IPS-NIHi7 (cell line): ENCODE data around the gene SLC16A1.
A peak's percentile ranks its signal among the peaks of the same experiment; 100 is the strongest.
"Not testable (repeated sequence)": the region's sequence is repeated elsewhere in the genome, so short reads cannot be mapped to it uniquely, and the experiment has no call there.

Experiments used
- DNase-seq: peaks from one replicate; pipeline ENCODE4 v3.0.0; 2012; ENCODE audit warnings: mixed read lengths; ENCODE audit errors: extremely low spot score

Gene SLC16A1

GRCh38 chr1:112955773-112956543 lies at the start of gene SLC16A1:
SLC16A1 (minus strand) TSS chr1:112956196; CDS start chr1:112929308, 26,888 bp downstream.
- DNase-seq, result peak; percentile 92

GRCh38 chr1:113003751-113004690 lies 48.0 kb upstream of the SLC16A1 start:
- DNase-seq, result no peak

- DNase-seq, result no peak
Observed at GRCh38 chr1:113002297-113002696, 46.3 kb upstream of the SLC16A1 start.

GRCh38 chr1:112998592-112999235 lies 42.7 kb upstream of the SLC16A1 start:
- no peak for DNase-seq

- DNase-seq, result no peak
Observed at GRCh38 chr1:112997781-112998180, 41.8 kb upstream of the SLC16A1 start.

GRCh38 chr1:112995890-112996289 lies 39.9 kb upstream of the SLC16A1 start:
- DNase-seq, result no peak

GRCh38 chr1:112995021-112995420 lies 39.0 kb upstream of the SLC16A1 start:
- not testable (repeated sequence) for DNase-seq

GRCh38 chr1:112992780-112993179 lies 36.8 kb upstream of the SLC16A1 start:
- DNase-seq, result no peak

- no peak for DNase-seq
Observed at GRCh38 chr1:112991402-112992120, 35.6 kb upstream of the SLC16A1 start.

- DNase-seq, result no peak
Observed at GRCh38 chr1:112990271-112990670, 34.3 kb upstream of the SLC16A1 start.

- DNase-seq, result no peak
Observed at GRCh38 chr1:112988367-112988766, 32.4 kb upstream of the SLC16A1 start.

- DNase-seq, result no peak
Observed at GRCh38 chr1:112985123-112985522, 29.1 kb upstream of the SLC16A1 start.

GRCh38 chr1:112983537-112984131 lies 27.6 kb upstream of the SLC16A1 start:
- DNase-seq, result no peak

- no peak for DNase-seq
Observed at GRCh38 chr1:112982853-112983536, 27.0 kb upstream of the SLC16A1 start.

GRCh38 chr1:112982328-112982727 lies 26.3 kb upstream of the SLC16A1 start:
- no peak for DNase-seq

GRCh38 chr1:112981834-112982233 lies 25.8 kb upstream of the SLC16A1 start:
- DNase-seq, result not testable (repeated sequence)

GRCh38 chr1:112981426-112981825 lies 25.4 kb upstream of the SLC16A1 start:
- no peak for DNase-seq

GRCh38 chr1:112975336-112975735 lies 19.3 kb upstream of the SLC16A1 start:
- DNase-seq, result no peak

GRCh38 chr1:112974646-112975045 lies 18.6 kb upstream of the SLC16A1 start:
- no peak for DNase-seq

GRCh38 chr1:112973788-112974187 lies 17.8 kb upstream of the SLC16A1 start:
- DNase-seq, result no peak
